GM18498 (cell line): Measurements from ENCODE around the gene PLK2.

Experiments used
- ATAC-seq: cut with Tn5 transposase; IDR thresholded peaks from one replicate; pipeline ENCODE4 v1.9.1; 2021; ENCODE audit warnings: mild to moderate bottlenecking, moderate library complexity; ENCODE audit not compliant: unreplicated experiment

The PLK2 gene

GRCh38 chr5:58451732-58452565, 7.9 kb downstream of the PLK2 start:
- ATAC-seq, result no peak

GRCh38 chr5:58450811-58451629, 8.9 kb downstream of the PLK2 start:
- no peak for ATAC-seq

- ATAC-seq, result no peak
Measured at GRCh38 chr5:58450018-58450417, 9.9 kb downstream of the PLK2 start.

- ATAC-seq, result no peak
Measured at GRCh38 chr5:58447226-58447625, 12.7 kb downstream of the PLK2 start.

GRCh38 chr5:58446024-58446423, 13.9 kb downstream of the PLK2 start:
- ATAC-seq, result no peak

- no peak for ATAC-seq
Measured at GRCh38 chr5:58444805-58445204, 15.1 kb downstream of the PLK2 start.

GRCh38 chr5:58440901-58441460, 18.9 kb downstream of the PLK2 start:
- no peak for ATAC-seq

GRCh38 chr5:58439094-58439644, 20.7 kb downstream of the PLK2 start:
- no peak for ATAC-seq

GRCh38 chr5:58437661-58438060, 22.2 kb downstream of the PLK2 start:
- no peak for ATAC-seq

- ATAC-seq, result no peak
Measured at GRCh38 chr5:58431832-58432231, 28.1 kb downstream of the PLK2 start.

- no peak for ATAC-seq
Measured at GRCh38 chr5:58412932-58413331, 47.0 kb downstream of the PLK2 start.

- ATAC-seq, result no peak
Measured at GRCh38 chr5:58412081-58412480, 47.8 kb downstream of the PLK2 start.

- ATAC-seq, result no peak
Measured at GRCh38 chr5:58411372-58411771, 48.5 kb downstream of the PLK2 start.

- no peak for ATAC-seq
Measured at GRCh38 chr5:58410441-58410840, 49.4 kb downstream of the PLK2 start.

- no peak for ATAC-seq
Measured at GRCh38 chr5:58407042-58407719, 52.7 kb downstream of the PLK2 start.

GRCh38 chr5:58406394-58406793, 53.5 kb downstream of the PLK2 start:
- no peak for ATAC-seq

- ATAC-seq, result no peak
Measured at GRCh38 chr5:58405175-58405574, 54.7 kb downstream of the PLK2 start.

GRCh38 chr5:58404734-58405133, 55.2 kb downstream of the PLK2 start:
- ATAC-seq, result no peak
